IMR-90 (cell line): ENCODE measurements around the gene SNIP1. TPM values are rescaled to one million over a fixed set of nuclear protein-coding genes. Genes with fewer than 3 reads are reported as not detected.

Experiments used
- ATAC-seq: fragments of 200-7000 bp; cut with Tn5 transposase; 2 replicates; pipeline ENCODE4 v1.9.1; 2020; ENCODE audit warnings: low read depth, mild to moderate bottlenecking, moderate library complexity
- BruUV-seq: library from RNA; stranded (reverse); fragments of 400-500 nt; replicated peaks from 2 replicates; lab custom pipeline; 2021; lab: Mats Ljungman, UMichigan
- CTCF ChIA-PET: fragments of 300-600 bp; formaldehyde crosslinking; extraction: SDS; loops from one replicate; lab custom pipeline; 2021; ENCODE audit warnings: antibody characterized with exemption; lab: Yijun Ruan, JAX
- POLR2A ChIA-PET: fragments of 300-600 bp; sonication (Branson Sonifier 250); formaldehyde crosslinking; loops from one replicate; lab custom pipeline; 2022; ENCODE audit warnings: antibody characterized with exemption; ENCODE audit not compliant: unreplicated experiment; lab: Charles Lee
- DNase-seq: peaks from one replicate; pipeline ENCODE4 v3.0.0; 2013
- H2AFZ ChIP-seq: replicated peaks from 2 replicates; pipeline ENCODE3; 2013; ENCODE audit warnings: low read length, mild to moderate bottlenecking; ENCODE audit not compliant: poor library complexity
- H2AK5ac ChIP-seq: 2 replicates; pipeline ENCODE4 v1.6.1; 2013; ENCODE audit warnings: low read depth, low read length, inconsistent platforms
- H2AK9ac ChIP-seq: replicated peaks from 2 replicates; pipeline ENCODE3; 2013; ENCODE audit warnings: mild to moderate bottlenecking, low read depth, low read length, moderate library complexity; ENCODE audit not compliant: poor library complexity
- H2BK120ac ChIP-seq: 2 replicates; pipeline ENCODE4 v1.6.1; 2013; ENCODE audit warnings: low read depth, low read length, inconsistent platforms
- H2BK15ac ChIP-seq: 3 replicates; pipeline ENCODE4 v1.6.1; 2013; ENCODE audit warnings: low read depth, low read length, inconsistent platforms
- H2BK20ac ChIP-seq: 2 replicates; pipeline ENCODE4 v1.6.1; 2013; ENCODE audit warnings: low read depth, mild to moderate bottlenecking, inconsistent platforms, low read length, moderate library complexity
- H2BK5ac ChIP-seq: 2 replicates; pipeline ENCODE4 v1.6.1; 2013; ENCODE audit warnings: mild to moderate bottlenecking, low read depth, low read length, inconsistent platforms; ENCODE audit not compliant: poor library complexity, severe bottlenecking
- H3K14ac ChIP-seq: replicated peaks from 2 replicates; pipeline ENCODE4 v1.6.1; 2013; ENCODE audit warnings: low read depth, low read length, inconsistent platforms
- H3K18ac ChIP-seq: 2 replicates; pipeline ENCODE4 v1.6.1; 2013; ENCODE audit warnings: low read depth, low read length, control low read depth
- H3K23ac ChIP-seq: 2 replicates; pipeline ENCODE4 v1.6.1; 2013; ENCODE audit warnings: low read depth, low read length, inconsistent platforms
- H3K27ac ChIP-seq: 2 replicates; pipeline ENCODE4 v1.5.1; 2013; ENCODE audit warnings: mild to moderate bottlenecking, control low read depth, low read length; ENCODE audit not compliant: insufficient read depth
- H3K27me3 ChIP-seq: 2 replicates; pipeline ENCODE4 v1.6.1; 2013; ENCODE audit warnings: low read length; ENCODE audit not compliant: control insufficient read depth, insufficient read depth
- H3K36me3 ChIP-seq: 2 replicates; pipeline ENCODE4 v1.6.1; 2013; ENCODE audit warnings: low read length, mixed read lengths; ENCODE audit not compliant: control insufficient read depth, insufficient read depth
- H3K4ac ChIP-seq: 2 replicates; pipeline ENCODE4 v1.6.1; 2013; ENCODE audit warnings: low read depth, low read length, inconsistent platforms
- H3K4me1 ChIP-seq: 2 replicates; pipeline ENCODE4 v1.6.1; 2013; ENCODE audit warnings: low read length, mixed read lengths; ENCODE audit not compliant: control insufficient read depth, insufficient read depth
- H3K4me2 ChIP-seq: 2 replicates; pipeline ENCODE4 v1.6.1; 2013; ENCODE audit warnings: low read depth, mild to moderate bottlenecking, control low read depth, low read length, moderate library complexity
- H3K4me3 ChIP-seq: 2 replicates; pipeline ENCODE4 v1.5.1; 2013; ENCODE audit warnings: low read depth, mild to moderate bottlenecking, control low read depth, low read length, moderate library complexity; ENCODE audit not compliant: insufficient read depth
- H3K56ac ChIP-seq: 2 replicates; pipeline ENCODE4 v1.6.1; 2013; ENCODE audit warnings: low read length, inconsistent platforms; ENCODE audit not compliant: insufficient read depth; ENCODE audit errors: extremely low read depth
- H3K79me1 ChIP-seq, 2 experiments: 2 replicates each; pipeline ENCODE4 v1.6.1; 2013; ENCODE audit warnings: low read length in 2 of 2, inconsistent platforms in 1 of 2, low read depth in 1 of 2
- H3K9ac ChIP-seq: 2 replicates; pipeline ENCODE4 v1.6.1; 2013; ENCODE audit warnings: low read depth, low read length, control low read depth
- H3K9me1 ChIP-seq: 2 replicates; pipeline ENCODE4 v1.6.1; 2013; ENCODE audit warnings: low read length, inconsistent platforms; ENCODE audit not compliant: insufficient read depth
- H3K9me3 ChIP-seq: 2 replicates; pipeline ENCODE4 v1.6.1; 2013; ENCODE audit warnings: low read length; ENCODE audit not compliant: control insufficient read depth, insufficient read depth
- H4K20me1 ChIP-seq: 2 replicates; pipeline ENCODE4 v1.6.1; 2013; ENCODE audit warnings: low read length, inconsistent platforms; ENCODE audit not compliant: insufficient read depth
- H4K5ac ChIP-seq: 2 replicates; pipeline ENCODE4 v1.6.1; 2013; ENCODE audit warnings: mild to moderate bottlenecking, low read depth, low read length, control low read depth
- H4K8ac ChIP-seq, 2 experiments: 2 replicates each; pipeline ENCODE4 v1.6.1; 2013; ENCODE audit warnings: low read depth in 2 of 2, low read length in 2 of 2, control low read depth in 1 of 2, inconsistent platforms in 1 of 2
- H4K91ac ChIP-seq: 2 replicates; pipeline ENCODE4 v1.6.1; 2013; ENCODE audit warnings: low read depth, low read length, inconsistent platforms; ENCODE audit not compliant: insufficient read depth
- BHLHE40 ChIP-seq: fragments of 150-350 bp; IDR thresholded peaks from 2 replicates; pipeline ENCODE4 v1.6.1; 2016; ENCODE audit warnings: mild to moderate bottlenecking, low read depth, low read length
- CHD1 ChIP-seq: IDR thresholded peaks from 2 replicates; pipeline ENCODE4 v1.6.1; 2012; ENCODE audit warnings: low read depth, low read length, improper control_type of control experiment
- RAD21 ChIP-seq: IDR thresholded peaks from 2 replicates; pipeline ENCODE4 v1.6.1; 2012; ENCODE audit warnings: low read length, improper control_type of control experiment
- SMC3 ChIP-seq: fragments of 150-350 bp; IDR thresholded peaks from 2 replicates; pipeline ENCODE4 v1.6.1; 2016; ENCODE audit warnings: low read depth, mild to moderate bottlenecking, antibody characterized with exemption, low read length, moderate library complexity
- WGBS, 2 experiments: methylation state at CpG; one replicate each; pipeline versions ENCODE4 v1.1.5 to v1.1.7; 2013; ENCODE audit warnings: missing lambda C conversion rate in 2 of 2; ENCODE audit not compliant: insufficient read length in 1 of 2; ENCODE audit errors: extremely low coverage in 2 of 2; 5-methylcytosine and 5-hydroxymethylcytosine counted together
- dilution Hi-C: fragments of 300-500 bp; cut with HindIII; formaldehyde crosslinking; loops from one replicate; pipeline ENCODE4 v1.14.3; 2018; ENCODE audit warnings: low sequenced_read_pairs; ENCODE audit not compliant: unreplicated experiment
- in situ Hi-C: fragments of 300-500 bp; cut with MboI; formaldehyde crosslinking; loops from 3 replicates; pipeline ENCODE4 v1.14.3; 2019; ENCODE audit warnings: low sequenced_read_pairs, inconsistent platforms, mixed read lengths
- intact Hi-C: fragments of 100-400 bp; cut with micrococcal nuclease; formaldehyde crosslinking; loops from 2 replicates; pipeline ENCODE4 v1.10.0; 2022
- polyA plus RNA-seq, 3 experiments: library from polyadenylated mRNA; depleted of rRNA; stranded (reverse); fragments of >200 nt; gene quantifications; 2 replicates each; pipeline ENCODE4 v1.2.3, GENCODE V29; 2012; ENCODE audit warnings: low replicate concordance in 1 of 3
- total RNA-seq: library from RNA; depleted of rRNA; stranded (reverse); fragments of >200 nt; gene quantifications from 2 replicates; pipeline ENCODE4 v1.2.3, GENCODE V29; 2012
- TF ChIP-seq, protein P1 (sequence below): conservative IDR thresholded peaks from 2 replicates; pipeline ENCODE4 v1.5.1; 2012; ENCODE audit warnings: mild to moderate bottlenecking, low read depth, low read length, improper control_type of control experiment

Gene SNIP1
- total and polyA plus RNA-seq, 2 of the 4 experiments (the other 2 are of a cell fraction), result 6.8 to 11.3 TPM

DNA sequence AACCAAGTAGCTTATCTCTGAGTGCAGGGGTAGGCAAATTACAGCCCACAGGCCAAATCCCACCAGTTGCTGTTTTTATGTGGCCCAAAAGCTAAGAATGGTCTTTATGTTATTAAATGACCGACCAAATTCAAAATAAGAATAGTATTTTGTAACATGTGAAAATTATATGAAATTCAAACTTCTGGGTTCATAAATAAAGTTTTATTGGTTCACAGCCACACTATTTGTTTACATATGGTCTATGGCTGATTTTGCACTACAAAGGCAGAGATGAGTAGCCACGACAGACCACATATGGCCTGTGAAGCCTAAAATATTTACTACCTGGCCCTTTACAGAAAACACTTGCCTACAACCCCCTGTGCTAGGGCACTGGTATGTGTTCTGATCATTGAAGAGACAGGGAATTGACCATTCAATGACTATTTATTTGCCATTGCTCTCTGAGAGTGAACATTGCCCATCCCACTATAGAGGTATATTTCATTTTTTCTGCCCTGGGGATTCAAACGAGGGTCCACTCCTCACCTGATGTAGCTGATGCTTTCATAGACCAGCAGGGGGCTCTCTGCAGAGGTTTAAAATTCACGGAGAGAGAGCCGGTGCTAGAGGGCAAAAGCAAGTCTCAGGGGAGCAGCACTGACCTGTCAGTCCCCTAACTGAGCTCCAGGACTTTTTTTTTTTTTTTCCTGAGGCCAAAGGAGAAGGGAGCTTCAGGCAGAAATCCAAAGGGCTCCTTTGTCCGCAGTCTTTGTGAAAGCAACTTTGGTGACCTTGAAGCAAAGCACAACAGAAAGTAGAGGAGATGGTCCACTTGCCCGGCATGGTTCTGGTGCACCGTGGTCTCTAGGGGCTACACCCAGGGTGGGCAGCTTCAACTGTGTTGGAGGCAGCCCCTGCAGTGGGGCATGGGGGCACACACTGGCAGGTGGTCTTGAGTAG lies 48.9 kb upstream of the SNIP1 start:
- Histone ChIP-seq H3K4me3 (no peak overlapping the region), H3K9me1 (no peaks in the 10 kb centered on the region), H3K18ac (no peak overlapping the region), H3K9ac (no peak overlapping the region), H3K4me1 (peaks cover 3% of the 10 kb centered on the region; the same call in 1 of the 2 replicates), H3K36me3 (no peaks in the 10 kb centered on the region), H3K56ac (no peak overlapping the region), H2AK5ac (no peak overlapping the region), H2AK9ac (no peak overlapping the region), H3K79me1 (no peaks in the 10 kb centered on the region), H4K91ac (no peak overlapping the region), H3K4me2 (no peak overlapping the region), H3K14ac (no peak overlapping the region), H3K9me3 (no peaks in the 10 kb centered on the region), H3K23ac (no peak overlapping the region), H2BK5ac (no peak overlapping the region), H4K5ac (no peak overlapping the region), H3K27me3 (peaks cover 26% of the 10 kb centered on the region), H2BK15ac (no peak overlapping the region), H4K20me1 (no peaks in the 10 kb centered on the region), H3K4ac (no peak overlapping the region), H2BK120ac (no peak overlapping the region), H4K8ac (no peak overlapping the region), H2BK20ac (no peak overlapping the region), H3K27ac (no peak overlapping the region), H2AFZ (no peak overlapping the region)
- ChIA-PET CTCF (interaction anchor here (0.6 to 3.5 kb wide), 11 partner anchors 9 to 531 kb away, joined by 3 to 27 read pairs (median 4); partner anchors contain the start of genes C1orf122 and YRDC), POLR2A (no interaction called here)
- in situ Hi-C loops (loop anchor here (25.0 kb wide), 1 partner anchor 1209 kb away; no protein-coding TSS in a partner anchor), intact Hi-C loops (loop anchor here (1.0 to 10.0 kb wide), 3 partner anchors 32 to 202 kb away; partner anchors contain the start of genes C1orf122, RSPO1 and YRDC), dilution Hi-C loops (no loop called here)
- 17% methylated on average over 1 of the region's 8 CpGs; no CpG with 5 or more reads in 1 of the 2 experiments for WGBS, 2 experiments
- DNase-seq (peak; percentile 16), ATAC-seq (peak; percentile 70; the same call in 1 of the 2 replicates)
- BruUV-seq, result no TSS peak
- TF ChIP-seq, protein P1, sequence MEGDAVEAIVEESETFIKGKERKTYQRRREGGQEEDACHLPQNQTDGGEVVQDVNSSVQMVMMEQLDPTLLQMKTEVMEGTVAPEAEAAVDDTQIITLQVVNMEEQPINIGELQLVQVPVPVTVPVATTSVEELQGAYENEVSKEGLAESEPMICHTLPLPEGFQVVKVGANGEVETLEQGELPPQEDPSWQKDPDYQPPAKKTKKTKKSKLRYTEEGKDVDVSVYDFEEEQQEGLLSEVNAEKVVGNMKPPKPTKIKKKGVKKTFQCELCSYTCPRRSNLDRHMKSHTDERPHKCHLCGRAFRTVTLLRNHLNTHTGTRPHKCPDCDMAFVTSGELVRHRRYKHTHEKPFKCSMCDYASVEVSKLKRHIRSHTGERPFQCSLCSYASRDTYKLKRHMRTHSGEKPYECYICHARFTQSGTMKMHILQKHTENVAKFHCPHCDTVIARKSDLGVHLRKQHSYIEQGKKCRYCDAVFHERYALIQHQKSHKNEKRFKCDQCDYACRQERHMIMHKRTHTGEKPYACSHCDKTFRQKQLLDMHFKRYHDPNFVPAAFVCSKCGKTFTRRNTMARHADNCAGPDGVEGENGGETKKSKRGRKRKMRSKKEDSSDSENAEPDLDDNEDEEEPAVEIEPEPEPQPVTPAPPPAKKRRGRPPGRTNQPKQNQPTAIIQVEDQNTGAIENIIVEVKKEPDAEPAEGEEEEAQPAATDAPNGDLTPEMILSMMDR, result peak; percentile 62
- TF ChIP-seq CHD1, result no peak
- TF ChIP-seq SMC3, result peak; percentile 61
- TF ChIP-seq BHLHE40, result no peak
- peak; percentile 48 for TF ChIP-seq RAD21
